ENCODE measurements around the gene FLT1.

DNA sequence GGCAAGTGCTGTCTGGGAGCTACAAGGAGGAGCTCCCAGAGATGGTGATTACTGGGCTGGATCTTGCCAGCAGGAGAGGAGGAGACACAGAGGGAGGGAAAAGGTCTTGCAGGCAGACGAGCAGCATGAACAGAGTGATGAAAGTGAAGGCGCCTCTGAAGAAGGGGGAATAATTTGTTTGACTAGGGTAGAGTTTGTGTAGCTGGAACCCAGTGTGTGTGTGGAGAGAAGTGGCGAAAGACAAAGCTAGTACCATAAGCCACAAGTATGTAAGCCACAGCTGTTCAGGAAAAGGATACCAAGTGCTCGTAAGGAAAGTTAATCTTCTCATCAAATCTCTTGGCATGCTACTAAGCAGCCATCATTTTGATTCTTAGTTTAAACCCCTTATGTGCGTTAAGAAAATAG, 5.4 kb downstream of the FLT1 start:
- TF ChIP-seq, protein P1, sequence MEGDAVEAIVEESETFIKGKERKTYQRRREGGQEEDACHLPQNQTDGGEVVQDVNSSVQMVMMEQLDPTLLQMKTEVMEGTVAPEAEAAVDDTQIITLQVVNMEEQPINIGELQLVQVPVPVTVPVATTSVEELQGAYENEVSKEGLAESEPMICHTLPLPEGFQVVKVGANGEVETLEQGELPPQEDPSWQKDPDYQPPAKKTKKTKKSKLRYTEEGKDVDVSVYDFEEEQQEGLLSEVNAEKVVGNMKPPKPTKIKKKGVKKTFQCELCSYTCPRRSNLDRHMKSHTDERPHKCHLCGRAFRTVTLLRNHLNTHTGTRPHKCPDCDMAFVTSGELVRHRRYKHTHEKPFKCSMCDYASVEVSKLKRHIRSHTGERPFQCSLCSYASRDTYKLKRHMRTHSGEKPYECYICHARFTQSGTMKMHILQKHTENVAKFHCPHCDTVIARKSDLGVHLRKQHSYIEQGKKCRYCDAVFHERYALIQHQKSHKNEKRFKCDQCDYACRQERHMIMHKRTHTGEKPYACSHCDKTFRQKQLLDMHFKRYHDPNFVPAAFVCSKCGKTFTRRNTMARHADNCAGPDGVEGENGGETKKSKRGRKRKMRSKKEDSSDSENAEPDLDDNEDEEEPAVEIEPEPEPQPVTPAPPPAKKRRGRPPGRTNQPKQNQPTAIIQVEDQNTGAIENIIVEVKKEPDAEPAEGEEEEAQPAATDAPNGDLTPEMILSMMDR (IDR thresholded peaks at IDR 0.05) = no peak
- TF ChIP-seq EZH2 (IDR thresholded peaks at IDR 0.05) = no peak

Measured in neural progenitor cell (in vitro differentiated cells).